GM18861 (cell line): ENCODE data around the gene PFKP.
"Not testable (repeated sequence)": the region's sequence is repeated elsewhere in the genome, so short reads cannot be mapped to it uniquely, and the experiment has no call there.

Source experiments
- ATAC-seq: cut with Tn5 transposase; IDR thresholded peaks from one replicate; pipeline ENCODE4 v1.9.1; 2021; ENCODE audit not compliant: unreplicated experiment

Gene PFKP

DNA sequence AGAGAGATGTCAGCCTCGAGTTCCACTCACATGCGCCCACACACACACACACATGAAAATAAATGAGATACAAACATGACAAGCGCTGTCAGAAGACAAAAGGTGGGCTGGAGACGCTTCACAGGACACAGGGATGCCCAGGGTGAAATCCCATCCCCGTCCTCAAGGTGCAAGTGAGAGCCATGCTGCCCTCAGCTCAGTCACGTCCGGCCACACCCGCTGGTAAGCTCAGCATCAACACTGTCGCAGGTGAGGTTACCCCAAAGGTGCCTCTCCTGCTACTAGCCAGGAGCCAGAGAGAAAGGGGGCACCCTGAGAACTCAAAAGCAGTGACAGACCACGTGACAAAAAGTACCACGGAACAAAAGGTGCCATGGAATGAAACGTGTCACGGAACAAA, 83.0 kb downstream of the PFKP start:
- ATAC-seq: no peak

DNA sequence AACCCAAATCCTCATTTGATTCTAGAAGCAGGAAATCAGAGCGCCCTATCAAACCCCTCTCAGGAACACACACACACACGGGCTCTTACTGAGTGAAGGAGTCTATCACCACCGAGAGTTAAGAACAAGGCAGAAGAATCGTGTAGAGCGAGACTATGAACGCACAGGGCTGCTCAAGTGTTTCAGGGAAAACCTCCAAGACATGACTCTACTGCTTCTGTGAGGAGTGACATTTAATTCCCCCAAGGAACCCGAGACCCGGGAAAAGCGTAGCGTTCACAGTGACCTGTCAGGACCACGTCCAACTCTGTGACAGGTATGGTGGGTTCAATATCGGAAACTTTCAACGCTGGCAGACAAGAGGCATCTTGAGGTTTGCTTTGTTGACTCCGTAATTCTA, 83.6 kb downstream of the PFKP start:
- ATAC-seq: no peak

DNA sequence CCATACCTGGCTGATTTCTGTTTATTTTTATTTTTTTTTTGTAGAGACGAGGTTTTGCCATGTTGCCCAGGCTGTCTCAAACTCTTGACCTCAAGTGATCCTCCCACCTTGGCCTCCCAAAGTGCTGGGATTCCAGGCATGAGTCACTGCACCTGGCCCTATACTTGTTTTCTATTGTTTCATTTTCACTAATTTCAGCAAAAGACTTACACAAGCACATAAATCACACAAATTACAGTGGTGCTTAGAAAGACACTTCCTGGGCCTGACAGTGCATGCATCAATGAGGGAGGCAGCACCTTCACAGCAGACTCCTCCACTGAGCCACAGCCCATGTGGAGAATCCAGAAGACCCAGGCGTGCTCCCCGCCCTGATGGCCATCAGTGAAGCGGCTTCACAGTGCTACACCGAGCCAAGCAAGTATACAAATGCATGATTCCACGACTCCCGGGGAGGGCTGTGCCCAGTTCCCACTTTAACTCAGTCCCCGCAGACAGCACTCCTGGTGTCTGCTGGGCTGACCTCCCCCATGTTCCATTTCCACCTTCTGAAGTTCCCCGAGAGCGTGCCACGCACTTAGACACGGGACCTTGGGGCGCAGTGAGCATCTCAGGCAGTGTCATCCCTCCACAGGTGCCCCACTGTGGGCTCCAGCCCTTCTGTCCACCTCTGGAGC, 84.7 kb downstream of the PFKP start:
- ATAC-seq: no peak

DNA sequence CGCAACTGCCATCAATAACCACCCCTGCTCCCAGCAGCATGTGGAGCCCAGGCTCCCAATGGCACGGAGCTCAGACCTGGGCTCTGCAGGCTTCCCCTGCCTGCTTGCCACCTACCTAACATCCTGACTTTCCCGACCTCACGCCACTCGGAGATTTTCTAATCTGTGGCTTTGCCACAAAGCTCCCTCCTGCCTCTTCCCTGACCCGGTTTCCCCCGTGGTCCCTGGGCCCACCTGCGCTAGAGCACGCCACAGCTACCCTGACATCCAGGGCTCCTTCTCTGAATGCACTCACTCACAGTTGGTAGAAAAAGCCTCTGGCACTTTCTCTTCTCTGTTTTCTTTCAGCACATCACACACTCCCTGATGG, 85.2 kb downstream of the PFKP start:
- no peak for ATAC-seq

DNA sequence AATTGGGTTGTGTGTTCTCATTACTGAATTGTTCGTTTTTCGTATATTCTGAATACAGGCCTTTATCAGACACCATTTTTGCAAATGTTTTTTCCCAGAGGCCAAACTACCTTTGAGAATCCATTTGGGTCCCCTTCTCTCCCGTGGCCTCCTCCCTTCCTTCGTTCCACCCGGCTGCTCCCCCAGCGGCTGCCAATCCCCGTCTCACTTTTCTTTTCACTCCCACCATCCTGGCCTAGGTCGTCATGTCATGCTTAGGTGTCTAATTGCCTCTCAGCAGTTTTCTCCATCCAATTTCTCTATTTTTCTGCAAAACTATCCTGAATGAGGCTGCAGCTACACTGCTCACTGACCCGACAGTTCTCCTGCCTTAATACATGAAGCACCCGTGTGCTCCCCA, 87.3 kb downstream of the PFKP start:
- ATAC-seq: no peak

DNA sequence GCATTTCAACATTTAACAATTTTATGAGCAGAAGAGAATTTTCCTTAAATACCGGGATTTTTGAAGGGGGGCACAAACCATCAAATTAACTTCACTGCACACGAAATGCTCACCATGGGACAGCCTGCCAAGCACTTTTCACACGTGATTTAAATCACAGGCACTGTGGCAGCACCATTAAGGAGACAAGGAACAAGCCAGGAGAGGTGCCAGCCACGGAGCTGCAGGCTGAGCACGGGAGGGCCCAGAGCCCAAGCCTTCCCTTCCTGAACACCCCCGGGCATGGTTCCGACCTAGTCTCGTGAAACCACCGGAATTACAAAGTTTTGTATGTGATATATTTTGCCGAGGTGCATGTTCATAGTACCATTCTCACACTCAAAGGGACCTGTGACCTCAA, 91.8 kb downstream of the PFKP start:
- no peak for ATAC-seq

DNA sequence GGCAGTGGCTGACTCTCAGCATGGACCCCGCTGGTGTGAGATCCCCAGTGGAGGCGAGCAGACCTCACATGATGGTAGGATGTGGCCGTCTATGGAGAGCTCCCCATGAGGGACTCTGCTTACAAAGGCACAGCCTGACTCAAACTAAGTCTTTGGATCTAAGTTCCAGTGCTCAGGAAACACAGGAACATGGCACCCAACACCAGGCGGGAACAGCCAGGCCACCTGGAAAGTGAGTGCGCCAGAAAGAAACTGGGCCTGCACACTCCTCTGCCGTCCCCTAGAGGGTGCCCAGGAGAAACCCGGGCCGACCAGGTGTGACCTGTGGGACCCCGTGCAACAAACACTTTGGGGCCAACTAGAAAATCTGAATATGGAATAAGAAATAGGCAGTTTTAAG, 95.2 kb downstream of the PFKP start:
- ATAC-seq: no peak

DNA sequence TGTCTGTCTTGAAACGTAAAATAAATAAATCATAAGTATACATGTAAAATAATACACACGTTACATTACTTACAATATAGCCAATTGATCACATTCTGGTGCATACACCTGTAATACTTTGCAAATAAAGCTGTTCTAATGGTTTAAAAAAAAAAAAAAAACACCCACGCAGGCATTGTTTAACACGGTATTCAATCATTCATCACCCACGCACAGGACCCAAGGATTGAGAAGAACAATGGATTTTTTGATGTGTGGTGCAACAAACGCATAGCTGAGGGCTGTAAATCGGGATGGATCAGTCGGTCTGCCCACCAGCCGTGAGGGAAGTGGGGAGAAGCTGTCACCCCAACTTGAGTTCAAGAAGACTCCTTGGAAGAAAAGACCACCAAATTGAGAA, 96.5 kb downstream of the PFKP start:
- no peak for ATAC-seq

DNA sequence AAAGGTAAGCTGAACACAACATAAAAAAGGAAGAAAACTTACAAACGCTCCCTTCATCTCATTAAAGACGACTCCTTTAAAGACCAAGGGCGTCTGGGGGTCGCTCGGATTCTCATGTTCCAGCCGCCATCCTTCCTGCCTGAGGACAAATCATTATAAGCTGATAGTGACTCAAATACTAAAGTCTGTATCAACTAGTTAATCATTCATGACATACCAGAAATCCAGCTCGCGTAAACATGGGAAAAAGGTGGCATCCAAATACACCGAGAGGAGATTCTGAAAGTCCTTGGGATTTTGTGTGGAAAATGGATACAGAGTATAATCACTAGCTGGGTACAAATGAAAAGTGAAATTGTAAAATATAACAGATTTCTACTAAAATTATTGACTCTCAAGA, 97.8 kb downstream of the PFKP start:
- no peak for ATAC-seq

DNA sequence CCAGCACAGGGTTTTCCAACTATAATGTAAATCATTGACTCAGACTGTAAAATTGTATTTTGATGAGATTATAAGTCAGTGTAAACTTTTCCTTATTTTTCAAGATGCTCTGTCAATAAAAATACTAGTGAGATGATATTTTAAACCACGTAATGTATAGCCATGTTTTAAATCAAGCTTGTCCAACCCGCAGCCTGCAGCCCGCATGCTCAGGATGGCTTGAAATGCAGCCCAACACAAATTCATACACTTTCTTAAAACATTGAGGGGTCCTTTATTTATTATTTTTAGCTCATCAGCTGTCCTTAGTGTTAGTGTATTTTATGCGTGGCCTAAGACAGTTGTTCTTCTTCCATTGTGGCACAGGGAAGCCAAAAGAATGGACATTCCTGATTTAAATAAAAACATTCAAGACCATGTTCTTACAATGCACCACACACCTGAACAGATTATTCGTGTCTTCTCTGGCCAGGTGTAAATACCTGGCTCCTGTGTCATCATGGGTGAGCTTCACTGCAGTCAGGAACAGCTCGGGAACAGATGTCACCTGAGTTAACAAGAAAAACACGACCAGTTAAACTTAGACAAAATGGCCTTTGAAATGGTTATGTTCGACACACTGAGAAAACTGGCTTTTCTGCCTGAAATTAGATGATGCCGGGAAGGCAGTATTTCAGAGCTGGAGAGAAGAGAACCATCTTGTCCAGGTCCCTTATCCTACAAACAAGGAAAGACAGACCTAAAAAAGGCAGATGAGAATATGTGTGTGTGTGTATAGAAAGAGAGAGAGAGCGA, 99.3 kb downstream of the PFKP start:
- ATAC-seq: no peak

DNA sequence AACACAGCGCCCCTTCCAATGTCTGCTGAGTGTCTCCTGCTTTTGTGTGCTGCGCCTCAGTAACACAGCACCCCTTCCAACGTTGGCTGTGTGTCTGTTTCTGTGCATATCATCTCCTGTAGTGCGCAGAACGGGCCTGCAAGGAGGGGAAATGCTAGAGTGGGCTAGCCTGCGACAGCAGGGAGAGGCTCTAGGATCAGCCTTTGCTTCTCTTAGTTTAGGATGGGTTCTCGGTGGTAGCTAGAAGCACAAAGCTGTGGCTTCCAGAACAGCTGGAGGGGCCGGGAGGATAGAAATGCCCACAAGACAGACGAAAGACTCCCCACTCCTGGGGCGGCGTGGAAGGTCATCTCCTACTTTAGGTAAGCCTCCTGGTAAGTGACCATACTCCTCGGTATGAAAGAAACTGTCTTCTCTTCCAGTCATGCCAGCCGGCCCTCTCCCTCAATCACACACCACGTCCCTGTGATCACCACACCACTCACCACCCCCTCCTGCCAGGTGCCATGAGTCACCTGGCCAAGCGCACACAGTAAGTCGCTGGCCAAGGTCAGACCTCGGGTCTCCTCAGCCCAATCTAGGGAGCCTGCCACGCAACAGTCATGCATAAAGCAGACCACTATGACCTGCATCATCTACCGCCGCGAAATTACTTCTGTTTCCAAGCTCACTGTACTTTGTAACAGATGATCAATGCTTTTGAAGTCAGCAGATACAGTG, 100.4 kb downstream of the PFKP start:
- no peak for ATAC-seq

DNA sequence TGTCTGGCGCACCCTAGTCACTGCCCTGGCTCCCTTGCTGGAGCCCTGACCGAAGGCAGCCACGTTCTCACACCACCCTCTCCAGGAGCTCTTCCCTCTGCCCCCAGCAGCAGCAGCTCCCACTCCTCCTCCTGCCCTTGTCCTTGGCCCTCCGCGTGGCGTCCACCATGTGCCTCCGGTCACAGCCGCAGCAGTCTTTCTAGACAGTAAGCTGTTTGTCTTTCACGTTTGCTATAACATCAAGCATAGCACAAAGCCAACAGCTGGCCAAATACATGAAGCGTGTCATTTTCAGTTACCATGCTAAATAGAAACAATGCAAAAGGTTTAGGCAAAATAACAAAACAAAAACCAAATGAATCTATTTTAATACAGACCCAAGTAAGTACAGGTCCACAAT, 101.9 kb downstream of the PFKP start:
- ATAC-seq: no peak

DNA sequence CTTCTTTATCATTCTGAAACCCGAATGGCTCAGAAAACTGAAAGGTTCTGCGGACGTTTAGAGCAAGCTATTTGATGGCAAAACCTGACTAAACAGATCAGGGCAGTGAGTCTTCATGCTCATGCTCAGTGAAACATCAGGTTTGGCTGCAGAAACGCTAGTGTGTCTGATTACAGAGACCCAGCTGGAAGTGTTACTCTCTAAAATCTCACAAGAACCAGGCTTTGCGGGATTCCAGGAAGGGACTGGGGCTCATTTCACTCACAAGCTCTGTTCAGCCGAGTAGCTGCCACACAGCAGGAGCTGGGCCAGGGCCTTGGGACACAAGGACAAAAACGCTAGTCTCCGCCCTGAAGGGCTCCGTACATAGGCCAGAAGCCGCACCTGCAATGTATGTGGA, 102.3 kb downstream of the PFKP start:
- no peak for ATAC-seq

DNA sequence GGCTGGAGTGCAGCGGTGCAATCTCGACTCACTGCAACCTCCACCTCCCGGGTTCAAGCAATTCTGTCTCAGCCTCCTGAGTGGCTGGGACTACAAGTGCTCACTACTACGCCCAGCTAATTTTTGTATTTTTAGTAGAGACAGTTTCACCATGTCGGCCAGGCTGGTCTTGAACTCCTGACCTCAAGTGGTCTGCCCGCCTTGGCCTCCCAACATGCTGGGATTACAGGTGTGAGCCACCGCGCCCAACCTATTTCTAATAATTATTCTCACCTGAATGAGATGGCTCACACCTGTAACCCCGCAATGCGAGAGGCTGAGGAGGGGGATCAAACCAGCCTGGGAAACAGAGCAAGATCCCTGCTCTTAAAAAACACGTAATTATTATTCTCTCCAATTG, 104.1 kb downstream of the PFKP start:
- ATAC-seq: not testable (repeated sequence)

DNA sequence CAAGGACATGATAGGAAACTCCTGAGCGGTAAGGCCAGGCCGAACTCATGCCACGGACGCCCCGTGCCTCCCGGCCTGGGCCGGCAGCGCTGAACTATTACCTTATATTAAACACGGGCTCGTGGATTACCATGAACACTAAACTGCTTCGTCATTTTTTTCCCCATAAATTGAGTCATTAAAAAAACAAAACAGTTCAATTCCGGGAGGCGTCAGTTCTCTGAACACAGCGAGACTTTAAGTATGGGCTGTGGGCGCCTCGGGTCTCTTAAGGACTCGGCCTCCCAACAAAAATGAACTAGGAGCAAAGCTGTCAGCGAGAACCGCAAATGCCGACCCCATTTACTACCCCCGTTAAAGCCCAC, 104.7 kb downstream of the PFKP start:
- no peak for ATAC-seq

DNA sequence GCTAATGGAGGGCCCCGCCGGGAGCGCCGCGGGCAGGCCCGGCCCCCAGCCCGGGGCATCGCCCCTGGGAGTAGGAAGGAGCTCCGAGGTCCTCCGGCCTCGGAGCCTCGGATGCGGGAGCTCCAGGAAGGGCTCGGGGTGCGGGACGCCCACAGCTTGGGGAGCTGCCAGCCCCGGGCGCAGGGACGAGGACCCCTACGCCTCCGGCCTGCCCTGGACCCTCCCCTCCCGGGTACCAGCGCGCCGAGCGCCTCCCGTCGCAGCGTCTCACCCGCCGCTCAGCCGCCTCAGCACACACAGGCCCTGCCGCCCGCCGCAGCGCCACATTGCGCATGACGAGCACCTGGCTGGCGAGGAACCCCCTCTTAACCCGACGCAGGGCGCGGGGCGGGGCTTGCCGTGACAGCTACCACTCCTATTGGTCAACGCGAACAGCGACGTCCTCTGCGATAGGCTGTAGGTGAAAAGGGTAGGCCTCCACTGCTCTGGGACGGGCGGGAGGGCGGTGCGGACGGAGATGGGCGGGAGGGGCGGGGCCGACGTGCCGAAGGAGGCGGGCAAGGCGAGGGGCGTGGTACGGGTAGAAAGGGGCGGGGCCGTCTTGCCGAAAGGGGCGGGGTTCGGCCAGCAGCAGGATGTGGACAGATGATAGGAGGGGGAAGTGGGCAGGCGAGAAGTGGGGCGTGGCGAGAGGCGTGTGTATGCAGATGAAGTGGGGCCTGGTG, 105.3 kb downstream of the PFKP start, which contains the start of gene PITRM1:
TSS of gene PITRM1 (minus strand) at position 337 of the 725 bp plus-strand sequence. CDS start at position 327, 10 bp downstream.
- ATAC-seq: peak; percentile 97

DNA sequence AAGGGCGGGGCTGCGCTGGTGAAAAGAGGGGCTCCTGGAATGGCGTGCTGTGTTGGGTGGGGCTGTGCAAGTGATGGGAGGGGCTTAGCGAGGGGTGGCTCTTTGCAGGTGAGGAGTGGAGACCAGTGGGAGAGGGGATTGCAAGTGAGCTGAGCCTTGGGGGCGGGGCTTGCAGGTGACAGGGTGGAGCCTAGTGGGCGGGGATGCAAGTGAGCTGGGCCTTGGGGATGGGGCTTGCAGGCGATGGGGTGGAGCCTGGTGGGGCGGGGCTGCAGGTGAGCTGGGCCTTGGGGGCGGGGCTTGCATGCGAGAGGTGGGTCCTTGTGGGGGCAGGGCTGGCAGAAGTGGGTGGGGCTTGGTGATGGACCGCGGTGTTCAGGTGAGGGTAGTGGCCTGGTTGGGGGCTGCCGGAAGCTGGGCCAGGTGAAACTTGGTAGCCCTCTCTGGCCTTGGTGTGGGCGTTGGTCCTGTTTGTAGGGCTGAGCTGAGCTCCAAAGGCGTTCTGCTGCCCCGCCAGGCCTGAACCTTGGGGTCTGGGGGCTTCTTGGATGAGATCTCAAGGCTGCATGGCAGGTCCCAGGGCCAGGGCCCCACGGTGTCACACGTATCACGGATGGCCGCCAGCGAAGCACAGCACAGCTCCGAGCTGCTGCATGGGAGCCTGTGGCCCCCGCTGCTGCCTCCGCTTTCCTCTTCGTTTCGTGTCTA, 106.0 kb downstream of the PFKP start:
- ATAC-seq: peak; percentile 3

DNA sequence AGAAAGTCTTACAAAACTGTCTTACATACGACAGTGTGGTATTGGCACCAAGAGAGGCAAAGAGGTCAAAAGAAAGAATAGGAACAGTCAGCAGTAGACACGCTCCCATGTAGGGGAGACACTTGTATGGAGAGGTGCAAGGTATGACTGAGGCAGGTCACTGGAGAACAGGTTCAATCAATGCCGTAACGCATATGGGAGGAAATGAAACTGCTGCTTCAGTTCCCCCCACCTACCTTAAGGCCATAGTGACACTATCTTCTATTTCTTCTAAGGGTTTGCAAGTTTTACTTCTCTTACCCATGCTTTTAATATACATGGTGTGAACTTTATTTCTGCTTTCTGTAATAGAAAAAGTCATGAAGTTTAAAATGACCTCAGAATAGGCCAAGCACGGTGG, 110.7 kb downstream of the PFKP start:
- ATAC-seq: no peak

DNA sequence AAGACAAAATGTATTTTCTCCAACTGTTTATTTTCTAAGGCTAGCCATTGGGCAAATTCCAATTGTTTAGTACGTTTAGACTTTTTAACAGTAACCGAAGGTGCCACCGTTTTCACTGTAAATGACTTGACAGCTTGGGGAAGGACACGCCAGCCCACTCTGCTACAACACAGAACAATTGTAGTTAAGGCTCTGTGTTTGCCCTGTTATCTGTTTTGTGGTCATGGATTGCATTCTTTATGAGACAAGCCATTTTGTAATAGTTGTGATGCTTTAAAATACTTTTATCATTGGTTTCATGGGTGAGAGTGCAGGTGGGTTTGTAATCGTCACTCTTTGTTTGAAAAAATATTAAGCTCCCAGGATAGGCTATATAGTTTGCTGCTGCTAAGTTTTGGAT, 111.8 kb downstream of the PFKP start:
- no peak for ATAC-seq

DNA sequence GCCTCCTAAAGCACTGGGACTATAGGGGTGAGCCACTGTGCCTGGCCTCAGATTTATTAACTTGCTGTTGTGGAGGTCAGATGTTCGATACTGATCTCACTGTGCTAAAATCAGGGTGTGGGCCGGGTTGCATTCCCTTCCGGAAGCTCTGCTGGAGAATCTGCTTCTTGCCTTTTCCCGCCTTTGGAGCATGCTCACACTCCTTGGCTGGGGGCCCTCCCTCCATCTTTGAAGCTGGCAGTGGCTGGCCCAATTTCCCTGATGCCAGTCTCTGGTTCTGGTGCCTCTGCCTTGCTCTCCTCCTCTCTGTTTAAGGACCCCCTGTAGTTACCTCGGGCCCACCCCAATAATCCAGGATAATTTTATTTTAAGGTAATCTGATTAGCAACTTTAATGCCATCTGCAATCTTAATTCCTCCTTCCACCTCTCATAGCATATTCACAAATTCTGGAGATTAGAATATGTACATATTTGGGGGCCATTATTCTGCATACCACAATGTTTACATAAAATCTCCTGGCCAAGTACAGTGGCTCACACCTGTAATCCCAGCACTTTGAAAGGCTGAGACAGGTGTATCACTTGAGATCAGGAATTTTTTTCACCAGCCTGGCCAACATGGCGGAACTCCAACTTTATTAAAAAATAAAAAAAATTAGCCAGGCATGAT, 113.1 kb downstream of the PFKP start:
- ATAC-seq: no peak
